Loucy (cell line): ENCODE results near the gene SCCPDH.

Source experiments
- EZH2phosphoT487 ChIP-seq: fragments of 200-600 bp; IDR thresholded peaks from 2 replicates; pipeline ENCODE4 v1.6.1; 2018; ENCODE audit warnings: antibody characterized with exemption, mild to moderate bottlenecking, moderate library complexity, borderline replicate concordance
- TF ChIP-seq, protein P1 (sequence below): fragments of 200-600 bp; sonication (generic); conservative IDR thresholded peaks from 2 replicates; pipeline ENCODE4 v1.5.1; 2014; ENCODE audit warnings: mild to moderate bottlenecking, antibody characterized with exemption, low read length

DNA sequence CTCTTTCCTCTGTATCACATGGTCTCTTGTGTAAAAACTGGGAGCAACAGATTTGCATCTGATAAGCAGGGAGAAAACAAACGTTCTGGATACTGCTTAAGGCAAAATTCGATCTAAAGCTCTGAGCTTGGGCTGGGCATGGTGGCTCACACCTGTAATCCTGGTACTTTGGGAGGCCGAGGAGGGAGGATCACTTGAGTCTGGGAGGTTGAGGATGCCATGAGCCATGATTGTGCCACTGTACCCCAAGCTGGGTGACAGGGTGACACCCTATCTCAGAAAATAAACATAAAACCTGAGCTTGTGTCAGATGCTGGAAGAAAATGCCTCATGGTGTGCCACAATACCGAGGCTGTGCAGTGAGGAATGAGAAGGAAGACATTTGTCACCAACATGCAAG is 73.9 kb downstream of the SCCPDH start:
- TF ChIP-seq, protein P1, sequence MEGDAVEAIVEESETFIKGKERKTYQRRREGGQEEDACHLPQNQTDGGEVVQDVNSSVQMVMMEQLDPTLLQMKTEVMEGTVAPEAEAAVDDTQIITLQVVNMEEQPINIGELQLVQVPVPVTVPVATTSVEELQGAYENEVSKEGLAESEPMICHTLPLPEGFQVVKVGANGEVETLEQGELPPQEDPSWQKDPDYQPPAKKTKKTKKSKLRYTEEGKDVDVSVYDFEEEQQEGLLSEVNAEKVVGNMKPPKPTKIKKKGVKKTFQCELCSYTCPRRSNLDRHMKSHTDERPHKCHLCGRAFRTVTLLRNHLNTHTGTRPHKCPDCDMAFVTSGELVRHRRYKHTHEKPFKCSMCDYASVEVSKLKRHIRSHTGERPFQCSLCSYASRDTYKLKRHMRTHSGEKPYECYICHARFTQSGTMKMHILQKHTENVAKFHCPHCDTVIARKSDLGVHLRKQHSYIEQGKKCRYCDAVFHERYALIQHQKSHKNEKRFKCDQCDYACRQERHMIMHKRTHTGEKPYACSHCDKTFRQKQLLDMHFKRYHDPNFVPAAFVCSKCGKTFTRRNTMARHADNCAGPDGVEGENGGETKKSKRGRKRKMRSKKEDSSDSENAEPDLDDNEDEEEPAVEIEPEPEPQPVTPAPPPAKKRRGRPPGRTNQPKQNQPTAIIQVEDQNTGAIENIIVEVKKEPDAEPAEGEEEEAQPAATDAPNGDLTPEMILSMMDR, result no peak
- TF ChIP-seq EZH2phosphoT487, result no peak
